Kidney (tissue), 14 donors: ENCODE measurements around the gene MYO10. TPM values are rescaled to one million over a fixed set of nuclear protein-coding genes. Genes with fewer than 3 reads are reported as not detected.

Experiments used
- DNase-seq, 5 donors: peaks; one replicate each; pipeline ENCODE4 v3.0.0-alpha.2; 2013 to 2020
- FAIRE-seq: peaks from 2 replicates; lab custom pipeline; 2012; peaks lifted over from hg19 to GRCh38; lab: Jason Lieb, UNC
- H3K27ac ChIP-seq, 2 donors: one replicate each; pipeline ENCODE4 v1.7.0; 2013; ENCODE audit warnings: low read depth in 2 of 2, low read length in 2 of 2, inconsistent platforms in 1 of 2
- H3K27me3 ChIP-seq: one replicate; pipeline ENCODE4 v1.7.1; 2013; ENCODE audit warnings: low read length, inconsistent platforms; ENCODE audit not compliant: control insufficient read depth, insufficient read depth
- H3K36me3 ChIP-seq, 3 donors: one replicate each; pipeline versions ENCODE4 v1.7.0 to v1.7.1; 2013; ENCODE audit warnings: low read length in 3 of 3, control low read depth in 1 of 3, inconsistent platforms in 1 of 3; ENCODE audit not compliant: insufficient read depth in 3 of 3, control insufficient read depth in 2 of 3
- H3K4me1 ChIP-seq, 3 donors: one replicate each; pipeline versions ENCODE4 v1.7.0 to v1.7.1; 2013; ENCODE audit warnings: low read length in 3 of 3, inconsistent platforms in 1 of 3, low read depth in 1 of 3; ENCODE audit not compliant: control insufficient read depth in 2 of 3, insufficient read depth in 2 of 3
- H3K4me3 ChIP-seq, 3 donors: one replicate each; pipeline versions ENCODE4 v1.7.0 to v1.8.1; 2013; ENCODE audit warnings: low read length in 3 of 3, control low read depth in 1 of 3, inconsistent platforms in 1 of 3
- H3K9ac ChIP-seq, 3 donors: one replicate each; pipeline versions ENCODE4 v1.7.0 to v1.7.1; 2013; ENCODE audit warnings: low read length in 3 of 3, control low read depth in 1 of 3, inconsistent platforms in 1 of 3
- H3K9me3 ChIP-seq, 3 donors: one replicate each; pipeline versions ENCODE4 v1.7.0 to v1.7.1; 2013; ENCODE audit warnings: low read length in 3 of 3, control low read depth in 1 of 3, inconsistent platforms in 1 of 3; ENCODE audit not compliant: control insufficient read depth in 2 of 3, insufficient read depth in 1 of 3
- CTCF ChIP-seq: IDR thresholded peaks from 3 replicates; pipeline ENCODE4 v1.5.1; 2012; ENCODE audit warnings: mild to moderate bottlenecking, moderate library complexity, borderline replicate concordance; ENCODE audit not compliant: insufficient read depth; ENCODE audit errors: extremely low read depth
- intact Hi-C: fragments of 100-400 bp; cut with DNase I; formaldehyde crosslinking; loops from one replicate; pipeline ENCODE4 v1.11.1; 2022
- polyA plus RNA-seq: library from polyadenylated mRNA; stranded (reverse); fragments of 350-450 nt; fragmentation: Illumina TruSeq; extraction: RNeasy Lipid Tissue Mini Kit (QIAGEN cat#74804); gene quantifications from one replicate; pipeline ENCODE4 v1.2.3, GENCODE V29; 2014; ENCODE audit warnings: low read depth, low replicate concordance; ENCODE audit not compliant: insufficient read depth
- total RNA-seq: library from RNA; stranded (reverse); fragmentation: NEBNext Ultra II Directional; extraction: Animal tissue kit (Norgen Biotek cat#: 25700); gene quantifications from one replicate; pipeline ENCODE4 v1.2.1, GENCODE V29; 2021
- donor health status: control.
- donor health status: control.
- donor health status: control.
- donor health status: control.
- donor health status: control.
- donor health status: DM: yes; HTN: yes; CAD: no.
- donor health status: Normal renal cell carcinoma (clear cell type).

Gene MYO10
- total and polyA plus RNA-seq, 2 donors from 2014 or later: 7.6 to 52.4 TPM

- no peak overlapping the region for H3K27ac ChIP-seq
- TF ChIP-seq CTCF: no peak
- H3K36me3 ChIP-seq: peaks cover 4 to 51% (median 18%) of the 10 kb centered on the region in 3 donors
- DNase-seq: no peak
- no peak overlapping the region for H3K4me3 ChIP-seq
- no peaks in the 10 kb centered on the region for H3K9me3 ChIP-seq
- FAIRE-seq: no peak
- no peaks in the 10 kb centered on the region for H3K27me3 ChIP-seq
- no peak overlapping the region for H3K9ac ChIP-seq
- intact Hi-C loops: no loop called here
- no peaks in the 10 kb centered on the region for H3K4me1 ChIP-seq
These were observed 261.3 kb downstream of the MYO10 start for GRCh38 chr5:16674750-16675149.

DNA sequence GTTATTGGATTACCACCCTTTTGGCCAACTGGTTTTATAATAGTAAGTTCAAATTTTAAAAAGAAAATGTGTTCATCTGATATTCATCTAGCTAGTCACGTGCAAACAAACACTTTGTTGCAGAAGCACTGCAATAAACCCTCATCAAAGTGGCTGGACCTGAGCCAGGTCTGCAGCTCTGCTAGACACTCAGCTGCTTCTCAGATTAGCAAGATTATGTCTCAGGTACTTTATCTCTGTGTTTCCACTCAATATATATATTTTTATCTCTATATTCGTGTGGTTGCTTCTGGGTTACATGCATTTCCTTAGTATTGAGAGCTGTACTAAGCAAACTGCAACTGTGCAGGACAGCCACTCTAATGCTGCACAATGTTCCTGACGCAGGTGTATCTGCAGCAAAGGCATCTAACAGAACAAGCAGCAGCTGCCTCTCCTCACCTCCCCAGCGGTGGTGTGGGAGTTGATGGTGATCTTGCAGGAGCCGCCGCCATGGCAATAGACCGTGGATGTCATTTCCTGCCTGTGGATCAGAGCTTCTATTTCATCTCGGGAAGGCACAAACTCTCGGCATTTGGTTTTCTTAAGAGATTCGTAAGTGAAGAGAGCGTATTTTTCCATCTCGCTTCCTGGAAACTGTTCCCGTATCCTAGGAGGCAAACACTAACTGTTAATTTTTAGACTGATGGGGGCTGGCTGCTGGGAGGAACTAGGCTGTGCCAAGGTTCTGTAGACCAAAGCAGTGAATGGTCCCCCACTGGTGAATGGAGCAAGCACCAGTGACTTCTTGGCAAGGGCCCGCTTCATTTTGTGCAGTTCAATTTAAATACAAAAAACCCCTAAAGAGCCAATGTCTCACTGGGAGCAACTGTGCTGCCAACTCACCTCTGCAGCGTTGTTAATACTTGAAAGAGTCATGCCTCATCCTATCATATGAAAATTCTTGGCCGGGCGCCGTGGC is 262.6 kb downstream of the MYO10 start:
- H3K27me3 ChIP-seq: no peaks in the 10 kb centered on the region
- DNase-seq: peak in 4 of 5 donors; percentile 70 to 74 (median 72)
- H3K9me3 ChIP-seq: no peaks in the 10 kb centered on the region
- FAIRE-seq: no peak
- no peak overlapping the region for H3K9ac ChIP-seq
- H3K4me1 ChIP-seq: no peaks in the 10 kb centered on the region
- TF ChIP-seq CTCF: no peak
- peak overlapping the region in 1 of 2 donors; percentile 3 for H3K27ac ChIP-seq
- no peak overlapping the region for H3K4me3 ChIP-seq
- intact Hi-C loops: no loop called here
- peaks cover 2 to 45% (median 12%) of the 10 kb centered on the region in 3 donors for H3K36me3 ChIP-seq

DNA sequence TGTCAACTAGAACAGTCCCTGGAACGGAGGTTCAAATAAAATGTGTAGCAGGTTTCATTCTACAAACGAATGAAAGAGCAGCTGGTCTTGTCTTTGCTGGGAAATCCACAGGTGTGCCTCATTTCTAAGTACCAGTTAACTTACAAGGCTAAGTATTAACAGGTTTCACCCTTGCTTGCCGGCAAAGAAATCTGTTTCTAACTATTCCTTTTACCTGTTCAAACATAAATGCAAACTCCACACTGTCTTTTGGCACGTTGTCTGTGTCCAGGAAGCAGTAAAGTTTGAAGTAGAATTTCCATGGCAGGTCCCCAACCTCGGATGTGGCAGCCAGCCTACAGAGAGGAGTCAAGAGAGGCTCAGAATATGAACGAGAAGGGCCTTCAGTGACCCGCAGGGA is 264.9 kb downstream of the MYO10 start:
- Histone ChIP-seq H3K4me3 (no peak overlapping the region), H3K4me1 (peaks cover 0 to 4% (median 3%) of the 10 kb centered on the region in 3 donors), H3K9ac (no peak overlapping the region), H3K9me3 (no peaks in the 10 kb centered on the region), H3K27ac (no peak overlapping the region), H3K27me3 (no peaks in the 10 kb centered on the region), H3K36me3 (peaks cover 2 to 58% (median 17%) of the 10 kb centered on the region in 3 donors)
- no peak for TF ChIP-seq CTCF
- DNase-seq (no peak), FAIRE-seq (no peak)
- intact Hi-C loops: no loop called here
